AG04449 (cell line): ENCODE results near the gene ANKRD33.

ENCODE experiments used
- CTCF ChIA-PET: fragments of 350-600 bp; formaldehyde crosslinking; extraction: SDS; loops from one replicate; lab custom pipeline; 2021; ENCODE audit warnings: antibody characterized with exemption; lab: Yijun Ruan, JAX
- POLR2A ChIA-PET: fragments of 400-600, 350-600 bp; formaldehyde crosslinking; extraction: SDS; loops from one replicate; lab custom pipeline; 2020; ENCODE audit warnings: antibody characterized with exemption, inconsistent platforms; lab: Yijun Ruan, JAX
- DNase-seq: peaks from one replicate; pipeline ENCODE4 v3.0.0-alpha.2; 2010; ENCODE audit warnings: low read depth, low spot score
- H3K4me3 ChIP-seq: 2 replicates; pipeline ENCODE4 v1.5.1; 2011; ENCODE audit warnings: low read depth, mild to moderate bottlenecking, control low read depth, low read length
- TF ChIP-seq, protein P1 (sequence below): IDR thresholded peaks from one replicate; pipeline ENCODE4 v1.5.1; 2011; ENCODE audit warnings: mild to moderate bottlenecking, moderate library complexity, low read length, control low read depth, inconsistent platforms; ENCODE audit not compliant: insufficient read depth; ENCODE audit errors: missing control alignments

ANKRD33 gene

DNA sequence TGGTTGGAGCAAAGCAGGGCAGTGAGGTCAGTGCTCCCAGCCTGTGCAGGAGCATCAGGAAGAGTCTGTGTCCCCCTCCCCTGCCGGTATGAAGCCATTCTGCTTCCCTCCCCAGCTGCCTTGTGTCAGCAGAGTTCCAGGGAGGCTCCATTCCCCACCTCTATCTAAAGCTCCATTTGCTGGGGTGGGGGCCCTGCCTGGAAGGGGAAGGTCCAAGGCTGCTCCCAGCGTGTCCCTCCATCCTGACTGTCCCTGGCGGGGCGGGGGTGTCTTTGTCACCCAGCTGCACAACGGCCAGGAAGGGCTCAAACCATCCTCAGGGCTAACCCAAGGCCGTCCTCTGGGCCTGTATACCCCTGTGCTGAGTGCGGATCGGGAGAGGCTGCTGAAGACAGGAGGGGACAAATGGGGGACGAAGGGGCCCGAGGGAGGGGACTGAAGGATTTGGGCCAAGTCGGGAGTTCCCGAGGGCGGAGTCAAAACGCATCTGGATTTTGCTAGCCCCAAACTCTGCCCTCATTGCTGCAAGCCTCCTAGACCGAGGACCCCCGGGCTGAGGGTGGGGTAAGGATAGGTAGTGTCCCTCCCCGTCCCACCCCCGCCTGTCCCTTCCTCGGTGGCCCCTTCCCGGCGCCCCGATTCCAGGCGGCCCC lies 18.7 kb downstream of the ANKRD33 start:
- peak overlapping the region; percentile 54 for H3K4me3 ChIP-seq

DNA sequence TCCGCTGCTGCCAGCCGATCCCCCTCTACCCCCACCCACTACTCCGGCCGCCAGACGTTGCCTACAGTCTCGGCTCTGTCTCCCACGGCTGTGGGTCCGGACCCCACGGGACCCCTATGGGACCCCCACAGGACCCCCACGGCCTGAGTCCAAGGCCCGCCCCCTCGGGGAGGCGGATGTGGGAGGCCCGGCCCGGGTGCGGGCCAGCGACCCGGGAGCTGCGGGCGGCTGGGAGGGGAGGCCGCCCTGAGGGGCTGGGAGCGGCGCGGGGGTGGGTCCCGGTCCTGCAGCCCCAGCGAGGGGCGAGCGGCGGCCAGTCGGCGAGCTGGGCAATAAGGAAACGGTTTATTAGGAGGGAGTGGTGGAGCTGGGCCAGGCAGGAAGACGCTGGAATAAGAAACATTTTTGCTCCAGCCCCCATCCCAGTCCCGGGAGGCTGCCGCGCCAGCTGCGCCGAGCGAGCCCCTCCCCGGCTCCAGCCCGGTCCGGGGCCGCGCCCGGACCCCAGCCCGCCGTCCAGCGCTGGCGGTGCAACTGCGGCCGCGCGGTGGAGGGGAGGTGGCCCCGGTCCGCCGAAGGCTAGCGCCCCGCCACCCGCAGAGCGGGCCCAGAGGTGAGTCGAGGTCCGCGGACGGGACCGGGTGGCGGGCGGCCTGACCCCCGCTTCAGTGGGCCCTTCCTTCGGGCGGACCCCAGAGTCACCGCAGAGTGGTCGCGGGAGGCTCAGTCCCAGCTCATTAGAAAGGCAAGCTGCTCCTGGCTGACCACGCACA lies 19.4 kb downstream of the ANKRD33 start, which contains the start of gene ACVRL1:
Gene ACVRL1 (plus strand): TSS at position 422 of the 773 bp plus-strand sequence. CDS start 4,971 bp downstream, outside the sequence.
- DNase-seq: no peak
- TF ChIP-seq, protein P1, sequence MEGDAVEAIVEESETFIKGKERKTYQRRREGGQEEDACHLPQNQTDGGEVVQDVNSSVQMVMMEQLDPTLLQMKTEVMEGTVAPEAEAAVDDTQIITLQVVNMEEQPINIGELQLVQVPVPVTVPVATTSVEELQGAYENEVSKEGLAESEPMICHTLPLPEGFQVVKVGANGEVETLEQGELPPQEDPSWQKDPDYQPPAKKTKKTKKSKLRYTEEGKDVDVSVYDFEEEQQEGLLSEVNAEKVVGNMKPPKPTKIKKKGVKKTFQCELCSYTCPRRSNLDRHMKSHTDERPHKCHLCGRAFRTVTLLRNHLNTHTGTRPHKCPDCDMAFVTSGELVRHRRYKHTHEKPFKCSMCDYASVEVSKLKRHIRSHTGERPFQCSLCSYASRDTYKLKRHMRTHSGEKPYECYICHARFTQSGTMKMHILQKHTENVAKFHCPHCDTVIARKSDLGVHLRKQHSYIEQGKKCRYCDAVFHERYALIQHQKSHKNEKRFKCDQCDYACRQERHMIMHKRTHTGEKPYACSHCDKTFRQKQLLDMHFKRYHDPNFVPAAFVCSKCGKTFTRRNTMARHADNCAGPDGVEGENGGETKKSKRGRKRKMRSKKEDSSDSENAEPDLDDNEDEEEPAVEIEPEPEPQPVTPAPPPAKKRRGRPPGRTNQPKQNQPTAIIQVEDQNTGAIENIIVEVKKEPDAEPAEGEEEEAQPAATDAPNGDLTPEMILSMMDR: no peak
- POLR2A ChIA-PET: interaction anchor here (0.7 to 1.1 kb wide), 2 partner anchors 12 to 29 kb away, joined by 3 read pairs; no protein-coding TSS in a partner anchor
- CTCF ChIA-PET: interaction anchor here (1.3 to 32.5 kb wide), 7 partner anchors 8 to 96 kb away, joined by 3 to 621 read pairs (median 6); partner anchors contain the start of genes ACVRL1 and ANKRD33
- peak within 1 kb of the TSS; percentile 54 for H3K4me3 ChIP-seq

More for the DNA sequence above, 18.7 kb downstream of the ANKRD33 start:
- no peak for DNase-seq
- TF ChIP-seq, protein P1: no peak
- CTCF ChIA-PET: interaction anchor here (1.4 to 32.5 kb wide), 3 partner anchors 7 to 79 kb away, joined by 5 to 621 read pairs (median 621); partner anchors contain the start of genes ACVRL1 and ANKRD33
- POLR2A ChIA-PET: no interaction called here

DNA sequence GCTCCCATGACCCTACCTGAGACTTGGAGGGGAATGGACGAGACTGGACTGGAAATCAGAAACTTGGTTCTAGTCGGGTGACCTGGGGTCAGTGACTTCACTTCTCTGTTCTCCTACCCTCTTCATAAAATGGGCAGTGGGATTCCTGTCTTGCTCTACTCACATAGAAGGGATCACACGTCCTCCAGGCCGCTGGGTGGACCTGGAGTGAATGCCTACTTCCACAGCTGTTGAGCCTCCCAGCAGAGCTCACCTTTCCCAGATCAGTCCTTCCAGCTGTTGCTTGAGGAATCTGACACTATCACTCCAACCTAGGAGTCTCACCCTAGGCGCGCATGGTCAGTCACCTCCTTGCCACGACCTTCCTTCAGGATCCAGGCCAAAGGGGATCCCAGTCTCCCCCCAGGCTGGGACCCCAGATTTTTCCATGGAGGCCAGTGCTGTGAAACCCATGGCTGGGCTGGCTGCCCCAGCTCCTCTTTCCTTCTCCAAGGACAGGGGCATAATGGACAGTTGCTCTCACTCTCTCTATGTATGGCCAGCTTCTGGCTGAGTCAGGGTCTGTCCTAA lies 20.0 kb downstream of the ANKRD33 start:
- TF ChIP-seq, protein P1: no peak
- peak overlapping the region; percentile 54 for H3K4me3 ChIP-seq
- no peak for DNase-seq
- ChIA-PET POLR2A (interaction anchor here (0.7 to 1.1 kb wide), 2 partner anchors 13 to 28 kb away, joined by 3 read pairs; no protein-coding TSS in a partner anchor), CTCF (interaction anchor here (0.6 to 32.5 kb wide), 8 partner anchors 8 to 123 kb away, joined by 3 to 621 read pairs (median 6); partner anchors contain the start of genes ACVRL1 and ANKRD33)

DNA sequence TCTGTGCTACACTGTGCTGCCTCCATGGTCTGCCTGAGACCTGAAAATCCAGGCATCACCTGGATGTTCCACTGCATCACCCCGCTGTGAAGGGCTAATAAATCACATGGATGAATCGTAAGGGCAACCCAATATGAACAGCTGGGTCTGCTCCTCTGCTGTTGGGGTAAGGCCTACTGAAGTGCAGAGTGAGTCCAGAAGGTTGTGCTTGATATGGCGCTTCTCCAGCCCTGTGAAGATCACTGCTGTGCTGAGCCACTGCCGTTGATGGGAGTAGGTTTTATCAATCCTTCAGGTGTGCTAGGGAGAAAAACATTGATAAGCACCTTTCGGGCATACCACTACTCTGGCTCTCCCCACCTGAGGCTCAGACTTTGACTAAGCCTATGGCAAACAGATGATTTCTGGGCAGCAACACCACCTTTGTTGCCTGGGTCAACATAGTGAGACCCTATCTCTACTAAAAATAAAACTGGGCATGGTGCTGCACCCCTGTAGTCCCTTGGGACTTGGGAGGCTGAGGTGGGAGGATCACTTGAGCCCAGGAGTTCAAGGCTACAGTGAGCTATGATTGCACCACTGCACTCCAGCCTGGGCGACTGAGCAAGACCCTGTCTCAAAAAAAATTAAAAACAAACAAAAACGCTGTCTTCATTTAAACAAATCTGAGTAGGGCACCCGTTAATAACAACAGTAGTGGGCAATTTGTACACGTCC lies 21.1 kb downstream of the ANKRD33 start:
- H3K4me3 ChIP-seq: no peak overlapping the region
- ChIA-PET CTCF (interaction anchor here (1.6 to 32.5 kb wide), 4 partner anchors 7 to 94 kb away, joined by 4 to 621 read pairs (median 314); partner anchors contain the start of genes ACVRL1 and ANKRD33), POLR2A (no interaction called here)

DNA sequence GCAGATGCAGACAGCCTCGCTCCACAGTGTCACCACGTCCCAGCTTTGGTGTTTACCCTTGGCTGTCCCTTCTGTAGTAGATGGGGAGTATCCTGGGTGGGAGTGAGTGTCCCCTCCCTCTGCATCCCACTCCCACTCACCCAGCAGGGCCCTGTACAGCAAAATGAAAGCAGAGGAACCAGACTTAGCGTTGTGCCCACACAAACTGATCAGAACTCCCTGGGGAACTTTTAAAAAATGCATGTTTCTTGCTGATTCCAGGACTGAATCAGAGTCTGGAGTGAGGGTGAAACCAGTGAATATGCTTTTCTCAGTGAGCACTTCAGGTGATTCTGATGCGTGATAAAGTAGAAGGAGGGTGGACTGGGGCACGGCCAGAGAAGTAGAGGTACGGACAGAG lies 22.3 kb downstream of the ANKRD33 start:
- CTCF ChIA-PET: interaction anchor here (26.8 to 32.5 kb wide), 2 partner anchors 6 to 11 kb away, joined by 621 read pairs; partner anchors contain the start of genes ACVRL1 and ANKRD33
- no peak overlapping the region for H3K4me3 ChIP-seq
- TF ChIP-seq, protein P1: no peak
- no peak for DNase-seq
- POLR2A ChIA-PET: no interaction called here

More for the DNA sequence above, 21.1 kb downstream of the ANKRD33 start:
- TF ChIP-seq, protein P1: no peak
- DNase-seq: no peak
